A673 (cell line): ENCODE measurements around the gene GBX2. TPM values are rescaled to one million over a fixed set of nuclear protein-coding genes. Genes with fewer than 3 reads are reported as not detected.

ENCODE experiments used
- BruUV-seq: library from RNA; stranded (reverse); fragments of 400-500 nt; replicated peaks from 2 replicates; lab custom pipeline; 2021; lab: Mats Ljungman, UMichigan
- CTCF ChIA-PET: fragments of 300-600 bp; sonication (Branson Sonifier 250); formaldehyde crosslinking; loops from one replicate; lab custom pipeline; 2022; ENCODE audit warnings: antibody characterized with exemption; lab: Charles Lee
- POLR2A ChIA-PET: fragments of 300-600 bp; sonication (Branson Sonifier 250); formaldehyde crosslinking; loops from one replicate; lab custom pipeline; 2022; ENCODE audit warnings: antibody characterized with exemption; ENCODE audit not compliant: low non-redundant PET; lab: Charles Lee
- DNase-seq: peaks from one replicate; pipeline ENCODE4 v3.0.0-alpha.2; 2015; ENCODE audit warnings: low spot score
- H3K27ac ChIP-seq: fragments of 200-600 bp; sonication (generic); 2 replicates; pipeline ENCODE4 v1.5.1; 2016; ENCODE audit warnings: mixed run types, low read depth, mild to moderate bottlenecking, mixed read lengths, antibody characterized with exemption, low read length; ENCODE audit not compliant: poor library complexity, severe bottlenecking
- H3K27me3 ChIP-seq: fragments of 200-600 bp; sonication (generic); replicated peaks from 2 replicates; pipeline ENCODE4 v1.6.1; 2017; ENCODE audit warnings: mixed run types, low read depth, mild to moderate bottlenecking, mixed read lengths, antibody characterized with exemption, low read length; ENCODE audit not compliant: insufficient read depth, poor library complexity
- H3K36me3 ChIP-seq: fragments of 200-600 bp; sonication (generic); 2 replicates; pipeline ENCODE4 v1.6.1; 2016; ENCODE audit warnings: mixed run types, mild to moderate bottlenecking, mixed read lengths, antibody characterized with exemption, low read length; ENCODE audit not compliant: insufficient read depth, poor library complexity, severe bottlenecking
- H3K4me1 ChIP-seq: fragments of 200-600 bp; sonication (generic); 2 replicates; pipeline ENCODE4 v1.6.1; 2017; ENCODE audit warnings: mixed run types, mild to moderate bottlenecking, mixed read lengths, antibody characterized with exemption, low read length; ENCODE audit not compliant: insufficient read depth, poor library complexity, severe bottlenecking
- H3K4me3 ChIP-seq: fragments of 200-600 bp; sonication (generic); 2 replicates; pipeline ENCODE4 v1.5.1; 2016; ENCODE audit warnings: low read depth, mixed run types, mild to moderate bottlenecking, mixed read lengths, low read length; ENCODE audit not compliant: poor library complexity, severe bottlenecking
- H3K9me3 ChIP-seq: fragments of 200-600 bp; sonication (generic); 2 replicates; pipeline ENCODE4 v1.6.1; 2016; ENCODE audit warnings: mixed run types, low read depth, mild to moderate bottlenecking, mixed read lengths, antibody characterized with exemption, low read length; ENCODE audit not compliant: poor library complexity, severe bottlenecking
- EZH2 ChIP-seq: fragments of 200-600 bp; sonication (generic); IDR thresholded peaks from 2 replicates; pipeline ENCODE4 v1.6.1; 2017; ENCODE audit warnings: borderline replicate concordance, low read depth, mild to moderate bottlenecking, mixed read lengths, antibody characterized with exemption, low read length; ENCODE audit not compliant: poor library complexity, severe bottlenecking
- intact Hi-C: fragments of 100-400 bp; cut with micrococcal nuclease; formaldehyde crosslinking; loops from one replicate; pipeline ENCODE4 v1.10.0; 2022; ENCODE audit not compliant: unreplicated experiment
- total RNA-seq: library from RNA; stranded (reverse); gene quantifications from 2 replicates; pipeline ENCODE4 v1.2.3, GENCODE V29; 2021
- TF ChIP-seq, protein P1 (sequence below): fragments of 300-800, 200-600 bp; sonication (generic); conservative IDR thresholded peaks from 2 replicates; pipeline ENCODE4 v1.5.1; 2017; ENCODE audit warnings: low read depth, mild to moderate bottlenecking, antibody characterized with exemption, low read length, moderate library complexity, mixed read lengths

GBX2 gene
- total RNA-seq, 1 experiment from 2014 or later: not detected

DNA sequence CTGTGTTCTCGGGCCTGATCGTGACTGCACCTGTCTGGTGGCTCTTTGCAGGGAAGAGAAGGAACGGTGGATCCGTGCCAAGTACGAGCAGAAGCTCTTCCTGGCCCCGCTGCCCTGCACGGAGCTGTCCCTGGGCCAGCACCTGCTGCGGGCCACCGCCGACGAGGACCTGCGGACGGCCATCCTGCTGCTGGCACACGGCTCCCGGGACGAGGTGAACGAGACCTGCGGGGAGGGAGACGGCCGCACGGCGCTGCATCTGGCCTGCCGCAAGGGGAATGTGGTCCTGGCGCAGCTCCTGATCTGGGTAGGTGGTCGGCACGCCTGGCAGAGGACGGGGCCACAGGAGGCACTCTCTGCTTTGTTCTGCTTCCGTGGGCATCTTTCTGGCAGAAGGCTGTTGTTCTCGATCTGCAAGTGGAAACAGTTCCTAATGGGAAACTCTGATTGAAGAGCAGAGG is 48.0 kb downstream of the GBX2 start:
- no peak overlapping the region for H3K4me3 ChIP-seq
- no peak for DNase-seq
- ChIA-PET CTCF (no interaction called here), POLR2A (no interaction called here)
- intact Hi-C loops: no loop called here
- H3K36me3 ChIP-seq: no peaks in the 10 kb centered on the region
- no peaks in the 10 kb centered on the region for H3K4me1 ChIP-seq
- TF ChIP-seq, protein P1, sequence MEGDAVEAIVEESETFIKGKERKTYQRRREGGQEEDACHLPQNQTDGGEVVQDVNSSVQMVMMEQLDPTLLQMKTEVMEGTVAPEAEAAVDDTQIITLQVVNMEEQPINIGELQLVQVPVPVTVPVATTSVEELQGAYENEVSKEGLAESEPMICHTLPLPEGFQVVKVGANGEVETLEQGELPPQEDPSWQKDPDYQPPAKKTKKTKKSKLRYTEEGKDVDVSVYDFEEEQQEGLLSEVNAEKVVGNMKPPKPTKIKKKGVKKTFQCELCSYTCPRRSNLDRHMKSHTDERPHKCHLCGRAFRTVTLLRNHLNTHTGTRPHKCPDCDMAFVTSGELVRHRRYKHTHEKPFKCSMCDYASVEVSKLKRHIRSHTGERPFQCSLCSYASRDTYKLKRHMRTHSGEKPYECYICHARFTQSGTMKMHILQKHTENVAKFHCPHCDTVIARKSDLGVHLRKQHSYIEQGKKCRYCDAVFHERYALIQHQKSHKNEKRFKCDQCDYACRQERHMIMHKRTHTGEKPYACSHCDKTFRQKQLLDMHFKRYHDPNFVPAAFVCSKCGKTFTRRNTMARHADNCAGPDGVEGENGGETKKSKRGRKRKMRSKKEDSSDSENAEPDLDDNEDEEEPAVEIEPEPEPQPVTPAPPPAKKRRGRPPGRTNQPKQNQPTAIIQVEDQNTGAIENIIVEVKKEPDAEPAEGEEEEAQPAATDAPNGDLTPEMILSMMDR: no peak
- no peak for TF ChIP-seq EZH2
- BruUV-seq: no TSS peak
- no peaks in the 10 kb centered on the region for H3K9me3 ChIP-seq
- H3K27ac ChIP-seq: no peak overlapping the region
- no peaks in the 10 kb centered on the region for H3K27me3 ChIP-seq

DNA sequence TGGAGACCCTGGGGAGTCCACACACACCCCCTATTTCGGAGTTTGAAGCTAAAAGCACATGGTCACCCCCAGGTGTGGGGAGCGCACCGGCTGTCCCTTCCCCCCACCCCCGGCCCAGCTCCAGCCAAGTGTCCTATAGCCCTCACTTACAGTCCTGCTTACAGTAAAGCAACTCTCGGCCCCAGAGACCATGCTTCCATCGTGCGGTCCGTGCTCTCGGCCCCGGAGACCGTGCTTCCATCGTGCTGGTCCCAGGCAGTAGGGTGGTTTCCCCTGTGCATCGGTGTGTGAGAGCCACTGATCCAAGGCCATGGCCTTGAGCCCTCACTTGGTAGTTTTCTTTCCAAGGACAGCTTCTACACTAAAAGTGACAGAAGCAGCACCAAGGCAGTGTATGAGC is 48.7 kb downstream of the GBX2 start:
- Histone ChIP-seq H3K4me1 (no peaks in the 10 kb centered on the region), H3K27ac (no peak overlapping the region), H3K27me3 (no peaks in the 10 kb centered on the region), H3K4me3 (no peak overlapping the region), H3K9me3 (no peaks in the 10 kb centered on the region), H3K36me3 (no peaks in the 10 kb centered on the region)
- ChIA-PET CTCF (no interaction called here), POLR2A (no interaction called here)
- TF ChIP-seq, protein P1: no peak
- no TSS peak for BruUV-seq
- no peak for DNase-seq
- intact Hi-C loops: no loop called here

DNA sequence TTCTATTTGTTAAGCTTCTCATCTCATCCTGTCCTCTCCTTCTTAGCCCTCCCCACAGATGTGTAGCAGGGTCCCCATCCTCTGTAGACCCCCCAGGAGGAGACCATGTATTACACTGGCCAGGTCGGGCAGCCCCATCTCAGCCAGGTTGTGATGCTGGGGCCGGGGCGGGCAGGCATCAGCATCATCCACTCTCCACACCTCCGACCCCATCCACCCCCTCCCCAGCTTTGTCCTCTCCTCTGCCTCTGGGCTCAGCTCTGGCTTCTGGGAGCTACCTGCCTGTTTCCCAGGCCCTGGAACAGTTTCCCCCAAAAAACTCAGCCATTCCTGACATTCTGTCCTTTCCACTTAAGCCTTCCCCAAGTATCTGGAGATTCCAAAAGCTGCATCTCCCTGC is 49.2 kb downstream of the GBX2 start:
- TF ChIP-seq, protein P1: no peak
- TF ChIP-seq EZH2: no peak
- Histone ChIP-seq H3K9me3 (no peaks in the 10 kb centered on the region), H3K36me3 (no peaks in the 10 kb centered on the region), H3K4me3 (no peak overlapping the region), H3K4me1 (no peaks in the 10 kb centered on the region), H3K27ac (no peak overlapping the region), H3K27me3 (no peaks in the 10 kb centered on the region)
- intact Hi-C loops: no loop called here
- no peak for DNase-seq
- ChIA-PET POLR2A (no interaction called here), CTCF (no interaction called here)
- BruUV-seq: no TSS peak
